ENCODE results near the gene C11orf54. TPM values are rescaled to one million over a fixed set of nuclear protein-coding genes. Genes with fewer than 3 reads are reported as not detected.

The C11orf54 gene
- total and polyA plus RNA-seq, 10 of the 15 experiments (the other 5 are each of a cell fraction or from before 2014, with no cell fraction given) = 15.1 to 32.3 (median 26.8) TPM

DNA sequence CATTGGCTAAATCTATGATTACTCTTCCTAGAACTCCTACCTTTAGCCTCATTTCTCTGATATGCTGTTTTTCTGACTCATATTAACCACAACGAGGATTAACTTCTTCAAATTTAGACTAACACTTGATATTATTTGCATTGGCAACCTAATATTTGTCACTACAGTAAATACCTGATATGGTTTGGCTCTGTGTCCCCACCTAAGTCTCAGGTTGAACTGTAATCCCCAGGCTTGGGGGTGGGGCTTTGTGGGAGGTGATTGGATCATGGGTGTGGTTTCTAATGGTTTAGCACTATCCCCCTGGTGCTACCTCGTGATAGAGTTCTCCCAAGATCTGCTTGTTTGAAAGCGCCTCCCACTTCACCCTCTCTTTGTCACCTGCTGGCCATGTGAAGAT, 25.5 kb downstream of the C11orf54 start:
- in situ Hi-C loops (cut with MboI) (no loop called here), intact Hi-C loops (cut with micrococcal nuclease; ENCODE audit: unreplicated experiment) (no loop called here)
- POLR2A ChIA-PET = no interaction called here
- Histone ChIP-seq H3K4me1 (ENCODE audit: control insufficient read depth, insufficient read depth, low read length) (no peaks in the 10 kb centered on the region), H3K79me2 (ENCODE audit: control insufficient read depth, insufficient read depth, low read length) (no peaks in the 10 kb centered on the region), H3K9ac (ENCODE audit: control insufficient read depth, insufficient read depth, low read length) (no peak overlapping the region), H3K36me3 (ENCODE audit: control insufficient read depth in 2 of 2, insufficient read depth in 2 of 2, low read length in 1 of 2) (peaks cover 0 to 2% of the 10 kb centered on the region in 2 experiments; a peak in 1 of 4 replicates), H2AFZ (ENCODE audit: control insufficient read depth, low read depth, low read length) (no peak overlapping the region), H3K27ac (ENCODE audit: control insufficient read depth, insufficient read depth) (no peak overlapping the region), H3K27me3 (replicated peaks in 1 of 2; ENCODE audit: control insufficient read depth in 2 of 2, insufficient read depth in 2 of 2, low read length in 1 of 2) (no peaks in the 10 kb centered on the region), H3K4me3 (no peak overlapping the region), H3K9me3 (replicated peaks; ENCODE audit: control insufficient read depth, insufficient read depth, low read length) (peaks cover 4% of the 10 kb centered on the region; the same call in 2 of the 3 replicates), H4K20me1 (ENCODE audit: control insufficient read depth, insufficient read depth) (no peaks in the 10 kb centered on the region), H3K4me2 (ENCODE audit: control insufficient read depth, insufficient read depth) (no peak overlapping the region)
- CTCF ChIA-PET = interaction anchor here (1.4 kb wide), 1 partner anchor 9 kb away, joined by 3 read pairs; no protein-coding TSS in a partner anchor
- SMC1A ChIA-PET (ENCODE audit: uncharacterized antibody, unreplicated experiment) = no interaction called here
- FAIRE-seq (no peak), ATAC-seq (no peak), DNase-seq (ENCODE audit: low read depth, low spot score) (no peak)
- no TSS peak for BruUV-seq (replicated peaks)
- RAD21 ChIA-PET (ENCODE audit: unreplicated experiment) = no interaction called here
- TF ChIP-seq EGR1 (IDR thresholded peaks at IDR 0.05; ENCODE audit: borderline replicate concordance in 1 of 2, low read depth in 2 of 2, low read length in 2 of 2) = no peak
- TF ChIP-seq, protein P1, sequence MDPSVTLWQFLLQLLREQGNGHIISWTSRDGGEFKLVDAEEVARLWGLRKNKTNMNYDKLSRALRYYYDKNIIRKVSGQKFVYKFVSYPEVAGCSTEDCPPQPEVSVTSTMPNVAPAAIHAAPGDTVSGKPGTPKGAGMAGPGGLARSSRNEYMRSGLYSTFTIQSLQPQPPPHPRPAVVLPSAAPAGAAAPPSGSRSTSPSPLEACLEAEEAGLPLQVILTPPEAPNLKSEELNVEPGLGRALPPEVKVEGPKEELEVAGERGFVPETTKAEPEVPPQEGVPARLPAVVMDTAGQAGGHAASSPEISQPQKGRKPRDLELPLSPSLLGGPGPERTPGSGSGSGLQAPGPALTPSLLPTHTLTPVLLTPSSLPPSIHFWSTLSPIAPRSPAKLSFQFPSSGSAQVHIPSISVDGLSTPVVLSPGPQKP (IDR thresholded peaks at IDR 0.05; ENCODE audit: low read depth, low read length) = no peak
- TF ChIP-seq RBBP5 (conservative IDR thresholded peaks at IDR 0.05) = no peak
- TF ChIP-seq CBFB (IDR thresholded peaks at IDR 0.05; ENCODE audit: low read depth) = no peak
- no peak for TF ChIP-seq BMI1 (IDR thresholded peaks at IDR 0.05; ENCODE audit: borderline replicate concordance)
- no peak for TF ChIP-seq RCOR1 (conservative IDR thresholded peaks at IDR 0.05; ENCODE audit: low read depth, low read length)
- TF ChIP-seq, protein P2, sequence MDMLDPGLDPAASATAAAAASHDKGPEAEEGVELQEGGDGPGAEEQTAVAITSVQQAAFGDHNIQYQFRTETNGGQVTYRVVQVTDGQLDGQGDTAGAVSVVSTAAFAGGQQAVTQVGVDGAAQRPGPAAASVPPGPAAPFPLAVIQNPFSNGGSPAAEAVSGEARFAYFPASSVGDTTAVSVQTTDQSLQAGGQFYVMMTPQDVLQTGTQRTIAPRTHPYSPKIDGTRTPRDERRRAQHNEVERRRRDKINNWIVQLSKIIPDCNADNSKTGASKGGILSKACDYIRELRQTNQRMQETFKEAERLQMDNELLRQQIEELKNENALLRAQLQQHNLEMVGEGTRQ (IDR thresholded peaks at IDR 0.05; ENCODE audit: borderline replicate concordance, low read depth, low read length) = no peak
- no peak for TF ChIP-seq POLR2A (IDR thresholded peaks at IDR 0.05; ENCODE audit: low read depth, low read length)
- TF ChIP-seq SRF (IDR thresholded peaks at IDR 0.05; ENCODE audit: low read depth in 2 of 2, low read length in 2 of 2) = no peak
- TF ChIP-seq, protein P3, sequence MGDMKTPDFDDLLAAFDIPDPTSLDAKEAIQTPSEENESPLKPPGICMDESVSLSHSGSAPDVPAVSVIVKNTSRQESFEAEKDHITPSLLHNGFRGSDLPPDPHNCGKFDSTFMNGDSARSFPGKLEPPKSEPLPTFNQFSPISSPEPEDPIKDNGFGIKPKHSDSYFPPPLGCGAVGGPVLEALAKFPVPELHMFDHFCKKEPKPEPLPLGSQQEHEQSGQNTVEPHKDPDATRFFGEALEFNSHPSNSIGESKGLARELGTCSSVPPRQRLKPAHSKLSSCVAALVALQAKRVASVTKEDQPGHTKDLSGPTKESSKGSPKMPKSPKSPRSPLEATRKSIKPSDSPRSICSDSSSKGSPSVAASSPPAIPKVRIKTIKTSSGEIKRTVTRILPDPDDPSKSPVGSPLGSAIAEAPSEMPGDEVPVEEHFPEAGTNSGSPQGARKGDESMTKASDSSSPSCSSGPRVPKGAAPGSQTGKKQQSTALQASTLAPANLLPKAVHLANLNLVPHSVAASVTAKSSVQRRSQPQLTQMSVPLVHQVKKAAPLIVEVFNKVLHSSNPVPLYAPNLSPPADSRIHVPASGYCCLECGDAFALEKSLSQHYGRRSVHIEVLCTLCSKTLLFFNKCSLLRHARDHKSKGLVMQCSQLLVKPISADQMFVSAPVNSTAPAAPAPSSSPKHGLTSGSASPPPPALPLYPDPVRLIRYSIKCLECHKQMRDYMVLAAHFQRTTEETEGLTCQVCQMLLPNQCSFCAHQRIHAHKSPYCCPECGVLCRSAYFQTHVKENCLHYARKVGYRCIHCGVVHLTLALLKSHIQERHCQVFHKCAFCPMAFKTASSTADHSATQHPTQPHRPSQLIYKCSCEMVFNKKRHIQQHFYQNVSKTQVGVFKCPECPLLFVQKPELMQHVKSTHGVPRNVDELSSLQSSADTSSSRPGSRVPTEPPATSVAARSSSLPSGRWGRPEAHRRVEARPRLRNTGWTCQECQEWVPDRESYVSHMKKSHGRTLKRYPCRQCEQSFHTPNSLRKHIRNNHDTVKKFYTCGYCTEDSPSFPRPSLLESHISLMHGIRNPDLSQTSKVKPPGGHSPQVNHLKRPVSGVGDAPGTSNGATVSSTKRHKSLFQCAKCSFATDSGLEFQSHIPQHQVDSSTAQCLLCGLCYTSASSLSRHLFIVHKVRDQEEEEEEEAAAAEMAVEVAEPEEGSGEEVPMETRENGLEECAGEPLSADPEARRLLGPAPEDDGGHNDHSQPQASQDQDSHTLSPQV (IDR thresholded peaks at IDR 0.05) = no peak
- TF ChIP-seq NBN (IDR thresholded peaks at IDR 0.05) = no peak
- TF ChIP-seq SREBF1 (IDR thresholded peaks at IDR 0.05; ENCODE audit: low read length) = no peak
- no peak for TF ChIP-seq CHD2 (IDR thresholded peaks at IDR 0.05; ENCODE audit: borderline replicate concordance, low read depth, low read length)
- TF ChIP-seq ZNF622 (IDR thresholded peaks at IDR 0.05) = no peak
- no peak for TF ChIP-seq HCFC1 (IDR thresholded peaks at IDR 0.05; ENCODE audit: low read length)
- TF ChIP-seq IRF4 (IDR thresholded peaks at IDR 0.05; ENCODE audit: low read depth, low read length) = no peak
- TF ChIP-seq ZNF217 (IDR thresholded peaks at IDR 0.05) = no peak
- TF ChIP-seq, protein P4, sequence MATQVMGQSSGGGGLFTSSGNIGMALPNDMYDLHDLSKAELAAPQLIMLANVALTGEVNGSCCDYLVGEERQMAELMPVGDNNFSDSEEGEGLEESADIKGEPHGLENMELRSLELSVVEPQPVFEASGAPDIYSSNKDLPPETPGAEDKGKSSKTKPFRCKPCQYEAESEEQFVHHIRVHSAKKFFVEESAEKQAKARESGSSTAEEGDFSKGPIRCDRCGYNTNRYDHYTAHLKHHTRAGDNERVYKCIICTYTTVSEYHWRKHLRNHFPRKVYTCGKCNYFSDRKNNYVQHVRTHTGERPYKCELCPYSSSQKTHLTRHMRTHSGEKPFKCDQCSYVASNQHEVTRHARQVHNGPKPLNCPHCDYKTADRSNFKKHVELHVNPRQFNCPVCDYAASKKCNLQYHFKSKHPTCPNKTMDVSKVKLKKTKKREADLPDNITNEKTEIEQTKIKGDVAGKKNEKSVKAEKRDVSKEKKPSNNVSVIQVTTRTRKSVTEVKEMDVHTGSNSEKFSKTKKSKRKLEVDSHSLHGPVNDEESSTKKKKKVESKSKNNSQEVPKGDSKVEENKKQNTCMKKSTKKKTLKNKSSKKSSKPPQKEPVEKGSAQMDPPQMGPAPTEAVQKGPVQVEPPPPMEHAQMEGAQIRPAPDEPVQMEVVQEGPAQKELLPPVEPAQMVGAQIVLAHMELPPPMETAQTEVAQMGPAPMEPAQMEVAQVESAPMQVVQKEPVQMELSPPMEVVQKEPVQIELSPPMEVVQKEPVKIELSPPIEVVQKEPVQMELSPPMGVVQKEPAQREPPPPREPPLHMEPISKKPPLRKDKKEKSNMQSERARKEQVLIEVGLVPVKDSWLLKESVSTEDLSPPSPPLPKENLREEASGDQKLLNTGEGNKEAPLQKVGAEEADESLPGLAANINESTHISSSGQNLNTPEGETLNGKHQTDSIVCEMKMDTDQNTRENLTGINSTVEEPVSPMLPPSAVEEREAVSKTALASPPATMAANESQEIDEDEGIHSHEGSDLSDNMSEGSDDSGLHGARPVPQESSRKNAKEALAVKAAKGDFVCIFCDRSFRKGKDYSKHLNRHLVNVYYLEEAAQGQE (IDR thresholded peaks at IDR 0.05; ENCODE audit: low read depth, low read length) = no peak
- WGBS (ENCODE audit: insufficient coverage, insufficient replicate concordance, low lambda C conversion rate, missing lambda C conversion rate) = 69% methylated on average over 3 of the region's 3 CpGs
